Measurements from ENCODE around the gene CRTC1.

The CRTC1 gene

DNA sequence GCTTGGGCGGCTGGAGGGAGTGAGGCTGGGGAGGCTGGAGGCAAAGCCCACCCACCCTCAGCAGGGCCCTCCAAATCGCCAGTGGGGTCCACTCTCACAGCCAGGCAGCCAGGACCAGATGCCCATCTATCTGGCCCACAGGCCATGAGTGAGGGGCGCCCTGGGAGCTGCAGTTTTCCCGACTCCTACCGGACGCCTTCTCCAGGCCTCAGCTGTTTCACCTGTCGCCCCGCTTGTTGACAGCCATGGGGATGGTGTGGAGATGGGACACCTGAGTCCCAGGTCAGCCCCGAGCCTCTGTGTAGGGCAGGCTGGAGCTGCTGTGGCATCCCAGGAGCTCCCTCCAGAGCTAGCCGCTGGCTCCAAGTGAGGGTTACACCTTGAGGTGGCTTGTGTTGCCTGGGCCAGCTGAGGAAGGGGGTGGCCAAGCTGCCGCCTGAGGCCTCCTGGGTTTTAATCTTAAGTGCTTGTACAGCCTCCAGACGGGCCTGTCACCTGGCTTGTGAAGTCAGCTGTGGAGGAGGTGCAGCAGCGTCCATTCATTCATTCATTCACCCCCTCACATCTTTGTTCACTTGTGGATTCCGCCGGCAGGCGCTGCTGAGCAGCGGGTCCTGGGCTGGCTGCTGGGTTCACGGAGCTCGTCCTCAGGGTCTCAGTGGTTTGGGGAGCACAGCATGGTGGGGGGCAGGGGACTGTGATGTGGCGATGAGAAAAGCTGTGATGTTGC, 55.6 kb downstream of the CRTC1 start:
- TF ChIP-seq POLR2A (IDR thresholded peaks at IDR 0.05; ENCODE audit: low read depth, low read length), result no peak
- FAIRE-seq (no peak), DNase-seq (ENCODE audit: insufficient read length, low spot score) (no peak)

DNA sequence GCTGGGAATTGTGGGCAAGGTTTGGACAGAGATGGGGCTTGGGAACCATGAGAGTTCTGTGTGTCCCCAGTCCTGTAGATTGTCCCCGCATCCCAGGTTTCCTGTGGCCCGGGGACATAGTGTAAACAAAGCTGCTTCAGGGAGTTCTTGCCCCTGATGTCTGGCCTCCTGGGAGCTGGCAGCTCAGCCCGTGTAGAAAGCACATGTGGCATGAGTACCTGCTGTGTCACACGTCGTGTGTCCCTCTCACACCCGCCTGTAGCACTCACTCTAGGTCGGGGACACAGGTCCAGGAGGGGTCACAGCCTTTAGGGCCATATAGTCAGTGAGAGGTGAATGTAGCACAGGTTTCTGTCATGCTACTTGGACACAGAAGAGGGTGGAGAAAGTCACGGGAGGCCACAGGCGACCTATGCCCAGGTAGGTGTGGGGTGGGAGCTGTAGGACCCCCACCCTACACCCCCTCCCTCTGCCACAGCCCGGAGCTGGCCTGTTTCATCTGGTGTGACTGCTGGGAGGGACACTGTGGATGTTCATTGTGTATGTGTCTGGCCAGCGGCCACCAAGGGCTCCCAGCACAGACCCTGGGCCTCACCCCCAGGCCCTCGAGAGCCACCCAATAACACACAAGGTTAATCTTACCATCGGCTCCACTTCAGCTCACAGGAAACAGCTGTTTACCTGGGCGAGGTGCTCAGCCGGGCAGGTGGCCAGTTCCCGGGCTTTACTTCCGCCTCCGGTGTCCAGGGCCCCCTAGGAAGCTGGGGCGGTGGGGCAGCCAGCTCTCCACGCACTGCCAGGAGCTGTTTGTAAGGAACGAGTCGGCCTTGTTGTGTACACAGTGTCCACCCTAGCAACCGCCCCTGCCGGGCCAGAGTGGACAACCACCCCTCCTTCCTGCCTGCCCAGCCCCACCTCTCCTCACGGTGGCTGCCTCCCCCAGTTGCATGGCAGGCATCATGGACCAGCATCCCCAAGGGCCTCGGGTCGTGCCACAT, 57.9 kb downstream of the CRTC1 start:
- no peak for TF ChIP-seq POLR2A (IDR thresholded peaks at IDR 0.05; ENCODE audit: low read depth, low read length)
- FAIRE-seq (no peak), DNase-seq (ENCODE audit: insufficient read length, low spot score) (no peak)

GRCh38 chr19:18742324-18742723, 58.8 kb downstream of the CRTC1 start:
- no peak for TF ChIP-seq POLR2A (IDR thresholded peaks at IDR 0.05; ENCODE audit: low read depth, low read length)
- no peak for FAIRE-seq

GRCh38 chr19:18742838-18743783, 59.6 kb downstream of the CRTC1 start:
- DNase-seq (ENCODE audit: insufficient read length, low spot score) (no peak), FAIRE-seq (no peak)
- TF ChIP-seq POLR2A (IDR thresholded peaks at IDR 0.05; ENCODE audit: low read depth, low read length), result no peak

More at GRCh38 chr19:18742324-18742723, 58.8 kb downstream of the CRTC1 start:
- no peak for DNase-seq (ENCODE audit: insufficient read length, low spot score)

DNA sequence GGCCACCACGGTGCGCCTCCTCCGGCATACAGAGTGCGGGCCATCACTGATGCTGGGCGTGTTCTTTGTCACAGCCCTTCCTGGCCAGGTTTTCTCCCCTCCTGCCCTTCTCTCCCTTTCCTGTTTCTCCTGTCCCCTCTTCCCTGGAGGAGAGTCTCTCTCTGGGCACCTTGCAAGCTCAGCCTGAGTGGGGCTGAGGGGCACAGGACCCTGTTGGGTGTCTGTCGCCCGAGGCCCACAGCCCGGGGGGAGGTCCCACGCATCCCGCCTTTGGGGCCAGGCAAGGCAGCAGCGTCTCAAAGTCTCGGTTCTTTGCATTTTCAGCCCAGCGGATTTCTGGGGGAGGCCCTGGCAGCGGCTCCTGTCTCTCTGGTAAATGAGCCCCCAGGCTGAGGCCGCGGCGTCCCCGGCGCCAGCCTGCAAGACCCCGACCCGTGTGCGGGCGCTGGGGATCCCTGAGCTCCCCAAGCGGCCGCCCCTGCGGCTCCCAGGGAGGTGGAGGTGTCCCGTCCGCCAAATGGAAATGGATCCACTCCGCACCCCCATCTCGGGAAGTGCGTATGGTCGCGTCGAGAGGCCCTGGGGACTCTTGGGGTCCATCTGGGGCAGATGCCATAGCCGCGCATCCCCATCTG, 60.4 kb downstream of the CRTC1 start:
- TF ChIP-seq POLR2A (IDR thresholded peaks at IDR 0.05; ENCODE audit: low read depth, low read length), result no peak
- DNase-seq (ENCODE audit: insufficient read length, low spot score) (no peak), FAIRE-seq (no peak)

DNA sequence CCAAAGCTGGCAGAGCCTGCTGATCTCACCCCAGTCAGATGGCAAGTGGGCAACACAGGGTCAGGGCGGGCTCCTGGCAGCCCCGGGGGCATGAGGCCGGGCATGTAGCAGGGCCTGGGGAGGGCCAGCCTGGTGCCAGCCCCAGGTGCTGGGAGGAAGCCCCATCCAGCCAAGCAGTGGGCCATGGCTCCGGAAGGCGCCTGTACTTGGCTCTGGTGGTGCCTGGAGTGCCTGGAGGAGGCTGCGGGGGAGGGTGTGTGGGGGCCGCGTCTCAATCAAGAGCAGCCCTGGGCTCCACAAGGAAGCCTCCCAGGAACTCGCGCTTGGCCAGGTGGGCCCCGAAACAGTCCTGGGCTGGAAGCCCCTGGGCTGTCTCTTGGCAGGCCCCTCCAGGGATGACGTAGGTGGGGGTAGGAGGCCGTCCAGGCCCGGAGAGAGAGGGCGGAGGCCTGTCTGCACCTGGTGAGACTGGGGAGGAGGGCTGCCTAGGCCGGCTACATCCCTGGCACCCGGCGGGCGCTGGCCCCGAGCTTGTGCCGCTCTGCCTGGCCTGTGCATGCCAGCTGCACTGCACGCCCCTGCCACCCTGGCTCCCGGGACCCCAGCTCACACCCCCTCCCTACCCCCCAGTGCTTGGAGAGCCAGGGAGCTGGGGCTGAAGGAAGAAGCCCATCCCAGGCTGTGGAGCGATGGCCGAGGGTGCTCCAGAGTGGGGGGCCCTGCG, 61.7 kb downstream of the CRTC1 start:
- no peak for FAIRE-seq

DNA sequence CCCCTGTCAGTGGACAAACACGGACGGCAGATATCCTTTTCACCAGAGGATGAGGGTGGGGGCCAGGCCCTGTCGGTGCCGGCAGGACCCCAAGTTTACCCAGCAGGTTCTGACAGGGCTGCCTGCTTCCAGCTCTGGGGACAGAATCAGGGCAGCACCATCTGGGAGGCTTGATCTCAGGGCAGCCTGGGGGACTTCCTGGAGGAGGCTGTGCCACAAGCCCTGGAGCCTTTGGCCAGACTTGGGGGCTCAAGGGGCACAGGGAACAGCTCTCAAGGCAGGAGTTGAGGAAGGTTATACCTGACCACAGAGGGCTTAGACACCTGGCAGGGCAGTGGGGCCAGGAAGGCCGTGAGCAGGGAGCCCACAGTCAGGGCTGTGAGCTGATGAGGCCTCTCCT, 62.5 kb downstream of the CRTC1 start:
- DNase-seq (ENCODE audit: insufficient read length, low spot score) (no peak), FAIRE-seq (no peak)
- TF ChIP-seq POLR2A (IDR thresholded peaks at IDR 0.05; ENCODE audit: low read depth, low read length), result no peak

More for the DNA sequence above, 61.7 kb downstream of the CRTC1 start:
- TF ChIP-seq POLR2A (IDR thresholded peaks at IDR 0.05; ENCODE audit: low read depth, low read length), result no peak
- DNase-seq (ENCODE audit: insufficient read length, low spot score), result no peak

GRCh38 chr19:18746401-18747325, 63.2 kb downstream of the CRTC1 start:
- no peak for DNase-seq (ENCODE audit: insufficient read length, low spot score)
- TF ChIP-seq POLR2A (IDR thresholded peaks at IDR 0.05; ENCODE audit: low read depth, low read length), result no peak
- no peak for FAIRE-seq

- TF ChIP-seq POLR2A (IDR thresholded peaks at IDR 0.05; ENCODE audit: low read depth, low read length), result no peak
- DNase-seq (ENCODE audit: insufficient read length, low spot score), result no peak
Observed at GRCh38 chr19:18749362-18750231, 66.1 kb downstream of the CRTC1 start.

GRCh38 chr19:18750295-18750970, 67.0 kb downstream of the CRTC1 start:
- DNase-seq (ENCODE audit: insufficient read length, low spot score) (no peak), FAIRE-seq (no peak)
- TF ChIP-seq POLR2A (IDR thresholded peaks at IDR 0.05; ENCODE audit: low read depth, low read length), result no peak

More at GRCh38 chr19:18749362-18750231, 66.1 kb downstream of the CRTC1 start:
- no peak for FAIRE-seq
